Right renal pelvis (tissue), 4 donors: Measurements from ENCODE around the gene CHRD. TPM values are rescaled to one million over a fixed set of nuclear protein-coding genes. Genes with fewer than 3 reads are reported as not detected.

Experiments
- DNase-seq, 4 donors: peaks; one replicate each; pipeline ENCODE4 v3.0.0-alpha.2; 2013; ENCODE audit warnings: low read depth in 4 of 4, low spot score in 3 of 4, missing footprints in 1 of 4
- polyA plus RNA-seq, 4 donors: library from polyadenylated mRNA; unstranded; fragments of 120-200 nt; gene quantifications; one replicate each; pipeline ENCODE4 v1.2.1, GENCODE V29; 2013; ENCODE audit not compliant: insufficient read length in 4 of 4

The CHRD gene
- polyA plus RNA-seq, 4 donors, result 12.2 to 14.6 (median 13.0) TPM

DNA sequence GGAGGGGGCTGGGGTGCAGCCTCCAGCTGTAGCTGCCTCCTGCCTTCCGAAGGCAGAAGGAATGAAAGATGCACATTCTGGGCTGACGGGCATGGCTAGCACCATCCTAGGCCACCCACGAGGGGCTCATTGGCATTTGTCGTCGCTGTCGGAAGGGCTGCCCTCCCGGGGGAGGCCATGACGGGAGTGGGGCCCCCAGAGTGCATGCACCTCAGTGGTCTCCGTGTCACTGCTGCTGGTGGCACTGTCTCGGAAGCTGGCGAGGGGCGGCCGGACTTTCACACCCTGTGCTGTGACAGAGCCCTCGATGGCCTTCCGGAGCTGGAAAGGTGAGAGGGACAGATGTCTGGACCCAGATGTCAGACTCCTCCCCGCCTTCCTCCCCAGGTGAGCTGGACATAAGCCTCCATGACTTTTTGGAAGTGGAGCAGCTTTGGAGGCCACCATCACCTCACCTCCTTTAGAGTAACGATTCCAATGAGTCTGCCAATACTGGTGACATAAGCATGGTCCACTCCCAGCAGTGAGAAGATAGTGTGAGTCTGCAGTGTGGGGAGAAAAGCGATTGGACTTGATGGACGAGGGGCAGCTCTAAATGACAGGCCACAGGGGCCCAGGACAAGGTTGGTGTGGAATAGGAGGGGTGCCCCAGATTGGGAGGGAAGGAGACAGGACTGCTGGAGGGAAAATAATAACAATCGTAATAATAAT lies 33.2 kb upstream of the CHRD start:
- no peak for DNase-seq

DNA sequence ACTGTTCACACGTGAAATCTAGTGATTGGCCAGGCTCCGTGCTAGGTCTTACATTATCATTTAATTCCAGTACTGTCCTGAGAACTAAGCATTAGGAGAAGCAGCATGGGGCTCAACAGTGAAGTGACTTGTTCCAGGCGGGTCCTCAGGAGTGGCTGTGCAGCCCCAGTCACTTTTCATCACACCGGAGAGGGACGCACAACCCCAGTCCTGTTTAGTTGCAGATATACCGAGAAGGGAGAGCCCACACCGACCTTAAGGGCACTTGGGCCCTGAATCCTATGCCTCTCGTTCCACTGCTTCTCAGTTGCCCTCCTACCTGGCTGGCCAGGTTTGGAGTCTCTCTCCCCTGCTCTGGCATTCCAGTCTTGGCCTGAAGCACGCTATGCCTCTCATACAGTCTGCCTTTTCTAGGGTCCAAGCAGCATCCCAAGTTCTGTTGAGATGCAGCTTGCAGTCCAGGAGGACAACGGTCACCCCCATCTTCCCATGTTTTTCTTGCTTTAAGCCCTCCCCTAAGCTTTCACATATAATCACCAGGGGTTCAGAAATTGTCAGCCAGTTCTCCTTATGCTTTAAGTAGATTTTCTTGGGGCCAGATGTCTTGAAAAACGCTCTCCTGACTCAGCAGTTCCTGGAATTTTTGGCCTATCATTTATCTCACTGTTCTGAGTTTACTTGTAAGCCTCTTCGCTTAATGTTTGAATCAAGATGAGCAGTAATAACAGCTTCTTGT lies 32.4 kb upstream of the CHRD start:
- no peak for DNase-seq

DNA sequence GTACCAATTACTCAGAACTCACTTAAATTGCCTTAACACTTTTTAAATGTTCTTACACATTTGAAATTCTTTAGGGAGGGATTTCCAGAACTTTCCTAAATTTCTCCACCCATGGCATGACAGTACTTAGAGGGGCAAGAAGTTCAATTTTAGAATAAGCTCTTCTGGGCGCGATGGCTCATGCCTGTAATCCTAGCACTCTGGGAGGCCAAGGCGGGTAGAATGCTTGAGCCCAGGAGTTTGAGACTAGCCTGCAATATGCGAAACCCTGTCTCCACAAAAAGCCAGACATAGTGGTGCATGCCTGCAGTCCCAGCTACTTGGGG lies 31.8 kb upstream of the CHRD start:
- DNase-seq, result no peak

DNA sequence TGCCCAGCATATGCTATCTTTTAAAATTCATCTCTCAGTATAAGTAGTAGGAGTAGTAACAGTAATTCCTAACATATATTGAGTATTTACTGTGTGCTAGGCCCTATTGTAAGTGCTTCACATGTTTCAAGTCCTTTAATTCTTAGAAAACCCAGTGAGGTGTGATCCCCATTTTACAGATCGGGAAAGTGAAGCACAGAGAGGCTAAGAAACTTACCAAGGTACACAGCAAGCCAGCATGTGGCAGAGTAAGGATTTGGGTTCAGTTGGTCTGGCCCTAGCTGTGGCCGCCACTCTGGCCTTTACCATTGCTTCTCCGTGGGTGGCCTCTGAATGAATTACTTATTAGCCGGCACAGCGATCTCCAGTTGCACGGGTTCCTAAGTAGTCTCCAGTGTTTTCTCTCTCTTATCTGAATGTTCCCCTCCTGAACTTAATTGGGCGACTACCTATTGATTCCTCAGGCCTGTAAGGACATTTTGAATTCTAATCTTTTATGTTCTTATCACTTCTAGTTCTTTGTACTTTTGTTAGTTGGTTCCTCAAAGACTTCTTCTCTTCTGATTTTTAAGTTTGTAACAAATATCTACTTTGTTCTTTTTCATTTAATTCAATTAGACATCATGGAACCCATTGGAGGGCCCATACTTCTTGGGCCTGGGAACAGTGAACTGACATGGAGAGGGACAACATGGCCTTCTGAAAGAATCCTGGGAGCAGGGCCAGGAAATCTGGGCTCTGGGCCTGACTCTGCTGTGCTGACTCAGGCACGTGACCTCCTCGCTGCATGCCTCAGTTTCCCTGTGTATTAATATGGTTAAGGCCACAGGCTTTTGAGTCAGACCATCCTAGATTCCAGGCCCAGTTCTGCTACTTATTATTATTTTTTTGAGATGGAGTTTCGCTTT lies 30.0 kb upstream of the CHRD start:
- DNase-seq, result no peak

DNA sequence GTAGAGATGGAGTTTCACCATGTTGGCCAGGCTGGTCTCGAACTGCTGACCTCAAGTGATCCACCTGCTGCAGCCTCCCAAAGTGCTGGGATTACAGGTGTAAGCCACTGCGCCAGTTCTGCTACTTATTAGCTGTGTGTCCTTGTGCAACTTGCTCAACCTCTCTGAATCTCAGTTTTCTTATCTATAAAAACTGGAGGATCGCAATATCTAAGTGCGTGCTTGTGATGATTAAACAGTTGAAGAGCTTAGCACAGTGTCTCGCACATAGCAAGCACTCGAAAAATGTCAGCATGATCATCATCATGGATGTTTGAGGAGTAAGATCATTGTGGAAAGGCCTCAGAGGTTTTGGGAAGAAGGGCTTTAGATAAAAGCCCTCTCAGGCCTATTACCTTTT lies 29.2 kb upstream of the CHRD start:
- no peak for DNase-seq

GRCh38 chr3:184351511-184352148 lies 28.2 kb upstream of the CHRD start:
- DNase-seq, result no peak

DNA sequence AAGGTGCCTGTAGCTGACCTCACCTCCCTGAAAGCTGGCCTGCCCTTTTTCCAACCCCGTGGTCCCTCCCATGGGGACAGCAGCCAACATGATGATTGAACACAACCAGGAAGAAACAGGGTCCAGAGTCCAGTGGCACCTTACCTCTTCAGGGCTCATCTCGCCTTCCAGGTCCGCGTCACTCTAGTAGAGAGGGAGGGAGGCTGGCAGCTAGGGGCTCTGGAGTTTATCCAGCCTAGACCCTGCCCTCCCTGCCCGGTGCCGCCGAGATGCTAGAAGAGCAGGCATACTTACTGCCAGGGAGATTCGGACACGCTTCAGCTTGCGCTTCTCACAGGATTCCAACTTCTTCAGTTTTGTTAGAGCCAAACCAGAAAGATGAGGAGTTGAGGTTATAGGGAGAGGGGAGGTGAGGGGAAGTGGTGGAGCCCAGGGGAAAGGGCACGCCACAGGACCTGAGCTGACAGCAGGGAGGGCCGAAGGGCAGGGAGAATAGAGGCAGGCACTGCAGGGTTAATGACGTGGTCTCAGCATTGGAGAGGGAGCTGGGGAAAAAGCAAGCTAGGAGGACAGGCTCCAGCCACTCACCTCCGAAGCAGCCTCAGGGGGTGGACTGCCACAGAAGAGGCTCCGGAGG lies 27.6 kb upstream of the CHRD start:
- DNase-seq, result no peak

- no peak for DNase-seq
Measured at GRCh38 chr3:184352897-184353545, 26.8 kb upstream of the CHRD start.

DNA sequence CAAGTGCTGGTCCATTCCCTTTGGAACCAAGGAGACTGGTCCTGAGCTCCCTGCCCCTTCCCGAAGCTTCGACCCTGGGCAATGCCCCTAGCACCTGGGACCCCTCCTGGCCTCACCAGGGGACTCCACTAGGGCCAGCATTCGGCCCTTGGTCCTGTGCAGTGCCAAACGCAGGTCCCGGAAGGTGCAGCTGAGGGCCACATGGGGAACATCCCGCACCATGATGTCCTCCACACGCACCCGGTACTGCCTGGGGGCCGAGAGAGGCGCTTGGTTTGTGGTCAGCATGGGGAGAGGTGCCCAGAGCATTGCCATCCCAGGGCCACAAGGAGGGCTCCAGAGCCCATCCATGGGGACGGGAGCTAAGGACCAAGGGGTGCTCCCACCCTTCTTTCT lies 26.3 kb upstream of the CHRD start:
- DNase-seq, result no peak

DNA sequence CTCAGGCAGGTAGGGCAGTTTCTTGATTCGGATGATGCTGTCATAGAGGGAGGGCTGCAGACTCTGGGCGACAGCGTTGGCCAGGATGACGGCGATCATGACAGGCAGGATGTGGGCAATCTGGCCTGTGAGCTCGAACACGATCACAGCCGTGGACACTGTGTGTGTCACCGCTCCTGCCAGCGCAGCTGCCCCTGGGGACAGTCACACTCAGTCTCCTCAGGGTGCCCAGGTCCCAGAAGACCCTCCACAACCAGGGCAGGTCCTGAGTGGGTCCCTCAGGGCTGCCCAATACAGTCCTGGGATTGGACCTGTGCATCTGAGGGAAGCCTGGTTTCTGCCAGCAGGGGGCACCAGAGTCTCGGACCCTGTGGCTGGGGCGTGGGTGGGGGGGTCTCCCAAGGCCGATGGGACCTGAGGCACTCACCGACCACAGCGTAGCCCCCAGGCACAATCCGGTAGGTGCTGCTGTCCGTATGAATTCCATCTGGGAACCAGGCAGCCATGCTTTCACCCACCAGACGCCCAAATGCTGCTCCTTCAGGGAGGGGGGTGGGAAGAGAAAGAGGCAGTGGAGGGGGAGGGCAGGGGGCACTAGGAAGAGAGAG lies 25.6 kb upstream of the CHRD start:
- DNase-seq, result no peak

DNA sequence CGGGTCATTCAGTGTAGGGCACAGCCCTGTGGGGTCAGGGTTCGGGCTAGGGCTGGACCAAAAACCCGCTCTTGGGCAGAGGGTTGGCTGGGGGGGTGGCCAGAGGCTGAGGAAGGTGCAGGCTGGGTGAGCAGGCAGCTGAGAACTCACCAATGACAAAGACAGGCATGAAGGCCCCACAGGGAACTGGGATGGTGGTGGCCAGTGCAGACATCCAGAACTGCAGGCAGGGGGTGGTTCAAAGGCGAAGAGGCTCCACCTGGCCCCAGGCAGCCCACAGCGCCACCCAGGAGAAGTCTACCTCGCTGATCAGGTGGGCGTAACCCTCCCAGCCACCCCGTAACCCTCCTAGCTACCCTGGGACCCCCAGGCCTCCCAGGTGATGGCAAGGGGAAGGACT lies 25.1 kb upstream of the CHRD start:
- no peak for DNase-seq

DNA sequence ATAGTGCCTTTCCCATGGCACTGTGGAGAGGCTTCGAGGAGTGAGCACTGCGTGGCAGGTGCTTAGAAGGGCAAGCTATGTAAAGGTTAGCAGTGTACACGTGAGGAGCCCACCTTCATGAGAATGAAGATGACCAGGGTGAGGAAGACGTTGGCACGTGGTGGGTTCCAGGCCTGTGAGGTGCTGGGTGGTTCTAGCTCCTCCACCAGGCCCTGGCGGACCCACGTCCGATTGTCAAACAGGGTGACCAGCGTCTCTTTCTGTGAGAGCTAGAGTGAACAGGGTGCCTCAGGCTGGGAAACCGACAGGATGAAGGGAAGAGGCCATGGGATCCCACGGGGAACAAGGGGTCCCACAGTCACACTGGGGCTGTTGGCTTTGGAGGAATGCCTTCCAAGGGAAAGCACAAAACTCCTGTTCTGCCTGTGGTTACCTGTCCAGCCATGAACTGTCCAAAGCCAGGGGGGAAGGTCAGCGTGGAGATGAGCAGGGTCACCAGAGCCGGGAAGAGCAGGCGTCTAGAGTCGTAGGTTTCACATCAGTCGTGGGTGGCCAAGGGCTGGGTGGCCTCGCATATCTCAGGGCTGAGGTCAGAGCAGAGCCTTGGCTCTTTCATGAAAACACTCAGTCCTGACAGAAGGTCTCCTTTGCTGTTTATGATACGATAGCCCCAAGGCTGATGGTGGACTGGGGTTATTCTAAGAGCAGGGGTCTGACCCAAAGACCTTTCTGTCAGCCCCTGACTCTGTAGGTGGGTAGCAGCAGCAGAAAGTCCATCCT lies 24.4 kb upstream of the CHRD start:
- DNase-seq, result no peak

GRCh38 chr3:184357248-184358123 lies 22.4 kb upstream of the CHRD start:
- no peak for DNase-seq

- no peak for DNase-seq
Measured at GRCh38 chr3:184358124-184358767, 21.6 kb upstream of the CHRD start.

- DNase-seq, result no peak
Measured at GRCh38 chr3:184358921-184359350, 20.9 kb upstream of the CHRD start.

DNA sequence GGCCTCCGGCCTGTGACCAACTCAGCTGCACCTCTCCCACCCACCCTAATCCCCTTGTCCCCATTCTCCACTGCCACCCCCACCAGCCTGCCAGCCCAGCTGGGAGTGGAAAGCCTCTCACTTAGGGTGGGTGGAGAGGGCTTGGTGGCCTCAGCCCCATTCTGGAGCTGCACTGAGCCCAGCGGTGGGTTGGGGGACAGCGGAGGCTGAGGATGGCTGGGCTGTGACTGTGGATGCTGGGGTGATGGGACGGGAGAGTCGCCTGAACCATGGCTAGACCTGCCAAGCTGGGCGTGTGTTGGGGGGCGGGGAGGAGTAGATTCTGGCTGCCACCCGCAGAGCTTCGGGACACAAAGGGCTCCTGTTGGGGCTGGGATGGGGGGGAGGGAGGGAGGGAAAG lies 20.2 kb upstream of the CHRD start:
- DNase-seq, result no peak
